ENCODE measurements around the gene MEGF10. TPM values are rescaled to one million over a fixed set of nuclear protein-coding genes. Genes with fewer than 3 reads are reported as not detected.

The MEGF10 gene
- total and polyA plus RNA-seq, 2 experiments from 2014 or later, result not detected

DNA sequence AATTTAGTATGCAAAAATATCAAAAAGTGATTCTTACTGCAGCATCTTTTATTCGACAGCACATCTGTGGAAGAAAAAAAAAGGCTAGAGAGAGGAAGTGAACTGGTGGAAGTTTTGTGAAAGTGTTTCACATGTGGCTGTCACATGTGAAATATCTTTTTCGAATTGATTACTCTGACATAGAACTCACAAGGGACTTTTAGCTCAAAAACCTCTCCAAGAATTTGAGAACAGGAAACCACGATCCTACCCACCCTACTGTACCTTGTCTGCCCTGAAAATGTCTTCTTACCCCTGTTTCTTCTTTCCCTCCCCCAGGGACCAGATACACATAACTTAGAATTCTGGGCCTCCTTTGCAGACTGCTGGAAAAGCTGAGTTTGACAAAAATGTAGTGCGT is 120.4 kb downstream of the MEGF10 start:
- peaks cover 4% of the 10 kb centered on the region; the same call in 1 of the 2 replicates for H3F3A ChIP-seq (ENCODE audit: insufficient read depth)
- H4K20me1 ChIP-seq (ENCODE audit: insufficient read depth), result no peaks in the 10 kb centered on the region
- 43 to 44% methylated on average over 4 of the region's 4 CpGs for WGBS, 2 experiments (ENCODE audit: low coverage in 1 of 2, low lambda C conversion rate in 2 of 2, missing lambda C conversion rate in 2 of 2)
- H3K4me3 ChIP-seq, result no peak overlapping the region
- no peak overlapping the region for H2AFZ ChIP-seq
- no peaks in the 10 kb centered on the region for H3K9me3 ChIP-seq (ENCODE audit: low read depth)
- no peaks in the 10 kb centered on the region for H3K79me2 ChIP-seq (ENCODE audit: insufficient read depth)
- H3K4me2 ChIP-seq (ENCODE audit: unreplicated experiment), result no peak overlapping the region
- in situ Hi-C loops (cut with MboI), result no loop called here
- no peaks in the 10 kb centered on the region for H3K36me3 ChIP-seq (ENCODE audit: low read depth)
- no peak overlapping the region for H3K9ac ChIP-seq
- peaks cover 12% of the 10 kb centered on the region for H3K4me1 ChIP-seq (ENCODE audit: insufficient read depth)
- H3K27ac ChIP-seq, result no peak overlapping the region
- no peak for TF ChIP-seq EZH2phosphoT487 (IDR thresholded peaks at IDR 0.05; ENCODE audit: insufficient read depth, low read depth)
- no peak for TF ChIP-seq EZH2 (IDR thresholded peaks at IDR 0.05; ENCODE audit: insufficient read depth, poor library complexity, severe bottlenecking)
- no peak for DNase-seq
- H3K27me3 ChIP-seq (replicated peaks; ENCODE audit: insufficient read depth), result no peaks in the 10 kb centered on the region
- no peaks in the 10 kb centered on the region for H3K9me2 ChIP-seq (ENCODE audit: insufficient read depth)

DNA sequence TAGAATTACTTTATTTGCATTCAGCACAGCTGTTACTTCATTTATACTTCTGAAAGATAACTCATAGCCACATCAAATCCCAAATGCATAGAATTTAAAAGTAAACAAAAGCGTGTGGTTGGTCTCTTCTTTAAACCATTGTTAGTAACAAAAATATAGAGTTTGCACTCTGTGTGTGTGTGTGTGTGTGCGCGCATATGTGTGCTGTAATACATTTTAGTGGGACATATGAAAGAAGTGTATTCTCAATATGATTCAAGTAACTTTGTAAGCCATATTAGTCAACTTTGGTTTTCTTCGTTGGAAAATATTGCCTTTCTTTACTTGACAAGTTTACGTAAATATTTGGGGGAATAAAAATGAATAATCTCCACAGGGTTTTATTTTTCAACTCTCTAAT is 120.8 kb downstream of the MEGF10 start:
- in situ Hi-C loops (cut with MboI), result no loop called here
- peaks cover 12% of the 10 kb centered on the region for H3K4me1 ChIP-seq (ENCODE audit: insufficient read depth)
- H3K9me2 ChIP-seq (ENCODE audit: insufficient read depth), result no peaks in the 10 kb centered on the region
- DNase-seq, result no peak
- no peak overlapping the region for H3K4me3 ChIP-seq
- no peak overlapping the region for H2AFZ ChIP-seq
- no peak for TF ChIP-seq EZH2phosphoT487 (IDR thresholded peaks at IDR 0.05; ENCODE audit: insufficient read depth, low read depth)
- no peak for TF ChIP-seq EZH2 (IDR thresholded peaks at IDR 0.05; ENCODE audit: insufficient read depth, poor library complexity, severe bottlenecking)
- H3K79me2 ChIP-seq (ENCODE audit: insufficient read depth), result no peaks in the 10 kb centered on the region
- no peak overlapping the region for H3K4me2 ChIP-seq (ENCODE audit: unreplicated experiment)
- H3K27me3 ChIP-seq (replicated peaks; ENCODE audit: insufficient read depth), result no peaks in the 10 kb centered on the region
- H4K20me1 ChIP-seq (ENCODE audit: insufficient read depth), result no peaks in the 10 kb centered on the region
- H3K9me3 ChIP-seq (ENCODE audit: low read depth), result no peaks in the 10 kb centered on the region
- no peak overlapping the region for H3K9ac ChIP-seq
- peaks cover 4% of the 10 kb centered on the region; the same call in 1 of the 2 replicates for H3F3A ChIP-seq (ENCODE audit: insufficient read depth)
- WGBS, 2 experiments (ENCODE audit: low coverage in 1 of 2, low lambda C conversion rate in 2 of 2, missing lambda C conversion rate in 2 of 2), result 95% methylated on average over 5 of the region's 5 CpGs
- H3K27ac ChIP-seq, result no peak overlapping the region
- no peaks in the 10 kb centered on the region for H3K36me3 ChIP-seq (ENCODE audit: low read depth)

DNA sequence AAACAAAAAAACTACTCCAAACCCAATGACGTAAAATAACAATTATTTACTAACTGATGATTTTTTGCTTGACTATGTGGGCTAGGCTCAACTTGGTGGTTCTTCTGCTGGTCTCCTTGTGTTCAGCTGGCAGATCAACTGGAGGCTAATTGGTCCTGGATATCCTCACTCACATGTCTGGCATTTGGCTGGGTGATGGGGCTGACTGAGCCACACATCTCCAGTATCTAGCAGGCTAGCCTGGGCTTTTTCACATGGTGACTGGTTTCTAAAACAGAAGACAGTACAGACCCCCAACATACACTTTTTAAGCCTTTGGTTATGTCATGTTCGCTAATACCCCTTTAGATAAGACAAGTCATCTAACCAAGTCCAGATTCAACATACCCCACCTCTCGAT is 122.1 kb downstream of the MEGF10 start:
- H3K4me1 ChIP-seq (ENCODE audit: insufficient read depth), result peaks cover 12% of the 10 kb centered on the region
- no peak overlapping the region for H3K4me2 ChIP-seq (ENCODE audit: unreplicated experiment)
- no peaks in the 10 kb centered on the region for H3K36me3 ChIP-seq (ENCODE audit: low read depth)
- no peaks in the 10 kb centered on the region for H3K79me2 ChIP-seq (ENCODE audit: insufficient read depth)
- WGBS, 2 experiments (ENCODE audit: low coverage in 1 of 2, low lambda C conversion rate in 2 of 2, missing lambda C conversion rate in 2 of 2), result 85 to 87% methylated on average over 3 of the region's 3 CpGs
- H3K9ac ChIP-seq, result no peak overlapping the region
- H3K27ac ChIP-seq, result no peak overlapping the region
- no peak for DNase-seq
- H3K27me3 ChIP-seq (replicated peaks; ENCODE audit: insufficient read depth), result no peaks in the 10 kb centered on the region
- no peaks in the 10 kb centered on the region for H3K9me3 ChIP-seq (ENCODE audit: low read depth)
- no peak overlapping the region for H2AFZ ChIP-seq
- peaks cover 4% of the 10 kb centered on the region; the same call in 1 of the 2 replicates for H3F3A ChIP-seq (ENCODE audit: insufficient read depth)
- no peak overlapping the region for H3K4me3 ChIP-seq
- in situ Hi-C loops (cut with MboI), result no loop called here
- no peaks in the 10 kb centered on the region for H3K9me2 ChIP-seq (ENCODE audit: insufficient read depth)
- no peak for TF ChIP-seq EZH2phosphoT487 (IDR thresholded peaks at IDR 0.05; ENCODE audit: insufficient read depth, low read depth)
- no peak for TF ChIP-seq EZH2 (IDR thresholded peaks at IDR 0.05; ENCODE audit: insufficient read depth, poor library complexity, severe bottlenecking)
- no peaks in the 10 kb centered on the region for H4K20me1 ChIP-seq (ENCODE audit: insufficient read depth)

DNA sequence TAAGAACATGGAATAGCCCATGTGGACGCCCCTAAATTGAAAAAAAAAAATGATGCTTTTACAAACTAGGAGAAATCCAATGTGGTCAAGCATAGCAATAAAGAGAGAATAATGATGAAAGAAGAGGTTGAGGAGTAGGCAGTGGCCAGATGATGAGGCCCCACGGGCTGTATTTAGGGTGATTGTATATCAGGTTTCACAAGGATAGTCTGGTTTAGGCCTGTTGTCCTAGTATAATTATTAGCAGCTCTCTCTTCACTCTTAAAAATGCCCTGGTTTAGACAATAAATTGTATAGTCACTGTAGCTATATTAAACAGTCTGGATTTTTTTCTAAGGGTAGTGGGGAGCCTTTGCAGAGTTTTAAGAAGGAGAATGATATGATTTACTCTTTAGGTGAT is 124.4 kb downstream of the MEGF10 start:
- 39 to 45% methylated on average over 2 of the region's 2 CpGs for WGBS, 2 experiments (ENCODE audit: low coverage in 1 of 2, low lambda C conversion rate in 2 of 2, missing lambda C conversion rate in 2 of 2)
- in situ Hi-C loops (cut with MboI), result no loop called here
- H3K9me3 ChIP-seq (ENCODE audit: low read depth), result no peaks in the 10 kb centered on the region

DNA sequence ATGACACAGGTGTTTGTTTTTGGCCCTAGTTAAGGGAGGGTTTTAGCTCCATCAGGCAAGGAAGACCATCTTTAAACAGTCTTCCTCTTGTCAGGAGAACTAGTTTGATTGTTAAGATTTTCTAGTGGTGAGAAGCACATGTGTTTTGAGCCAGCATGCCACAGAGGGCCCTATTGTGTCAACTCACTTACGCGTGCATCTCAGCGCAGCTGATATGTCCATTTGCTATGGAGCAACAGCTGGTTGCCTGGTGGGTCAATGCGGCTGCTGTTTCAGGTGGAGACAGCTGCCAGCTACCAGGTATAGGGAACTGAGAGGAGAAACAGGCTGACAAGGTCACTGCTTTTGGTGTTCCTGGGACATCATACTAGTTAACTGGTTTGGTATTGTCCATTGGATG is 126.3 kb downstream of the MEGF10 start:
- 96 to 97% methylated on average over 4 of the region's 4 CpGs for WGBS, 2 experiments (ENCODE audit: low coverage in 1 of 2, low lambda C conversion rate in 2 of 2, missing lambda C conversion rate in 2 of 2)
- no peaks in the 10 kb centered on the region for H3K79me2 ChIP-seq (ENCODE audit: insufficient read depth)
- H3K4me1 ChIP-seq (ENCODE audit: insufficient read depth), result no peaks in the 10 kb centered on the region
- no peak overlapping the region for H3K27ac ChIP-seq
- H3K27me3 ChIP-seq (replicated peaks; ENCODE audit: insufficient read depth), result no peaks in the 10 kb centered on the region; the same call in 1 of the 2 replicates
- no peak overlapping the region for H2AFZ ChIP-seq
- H3K9me2 ChIP-seq (ENCODE audit: insufficient read depth), result no peaks in the 10 kb centered on the region
- H4K20me1 ChIP-seq (ENCODE audit: insufficient read depth), result no peaks in the 10 kb centered on the region
- H3K9ac ChIP-seq, result no peak overlapping the region
- H3K4me3 ChIP-seq, result no peak overlapping the region
- TF ChIP-seq EZH2phosphoT487 (IDR thresholded peaks at IDR 0.05; ENCODE audit: insufficient read depth, low read depth) (no peak), EZH2 (IDR thresholded peaks at IDR 0.05; ENCODE audit: insufficient read depth, poor library complexity, severe bottlenecking) (no peak)
- no peaks in the 10 kb centered on the region for H3K36me3 ChIP-seq (ENCODE audit: low read depth)
- no peak overlapping the region for H3K4me2 ChIP-seq (ENCODE audit: unreplicated experiment)
- no peak for DNase-seq
- no peaks in the 10 kb centered on the region for H3F3A ChIP-seq (ENCODE audit: insufficient read depth)
- no peaks in the 10 kb centered on the region for H3K9me3 ChIP-seq (ENCODE audit: low read depth)
- in situ Hi-C loops (cut with MboI), result no loop called here

More for the DNA sequence above, 124.4 kb downstream of the MEGF10 start:
- Histone ChIP-seq H3K9me2 (ENCODE audit: insufficient read depth) (no peaks in the 10 kb centered on the region), H3K36me3 (ENCODE audit: low read depth) (no peaks in the 10 kb centered on the region), H3K4me1 (ENCODE audit: insufficient read depth) (no peaks in the 10 kb centered on the region), H3F3A (ENCODE audit: insufficient read depth) (no peaks in the 10 kb centered on the region), H3K4me2 (ENCODE audit: unreplicated experiment) (no peak overlapping the region), H3K4me3 (no peak overlapping the region), H3K27me3 (replicated peaks; ENCODE audit: insufficient read depth) (no peaks in the 10 kb centered on the region; the same call in 1 of the 2 replicates), H4K20me1 (ENCODE audit: insufficient read depth) (no peaks in the 10 kb centered on the region), H3K27ac (no peak overlapping the region), H2AFZ (no peak overlapping the region), H3K79me2 (ENCODE audit: insufficient read depth) (no peaks in the 10 kb centered on the region), H3K9ac (no peak overlapping the region)
- DNase-seq, result no peak
- TF ChIP-seq EZH2 (IDR thresholded peaks at IDR 0.05; ENCODE audit: insufficient read depth, poor library complexity, severe bottlenecking) (no peak), EZH2phosphoT487 (IDR thresholded peaks at IDR 0.05; ENCODE audit: insufficient read depth, low read depth) (no peak)

Measured in GM23248 (cell line).